Erythroblast (primary cell): Measurements from ENCODE around the gene FADS6.

Experiments
- GATA1 ChIP-seq: IDR thresholded peaks from 2 replicates; pipeline ENCODE4 v1.6.1; 2011; ENCODE audit warnings: low read depth, mild to moderate bottlenecking, control low read depth, low read length, moderate library complexity
- POLR2A ChIP-seq: IDR thresholded peaks from 2 replicates; pipeline ENCODE4 v1.6.1; 2011; ENCODE audit warnings: mild to moderate bottlenecking, low read length

DNA sequence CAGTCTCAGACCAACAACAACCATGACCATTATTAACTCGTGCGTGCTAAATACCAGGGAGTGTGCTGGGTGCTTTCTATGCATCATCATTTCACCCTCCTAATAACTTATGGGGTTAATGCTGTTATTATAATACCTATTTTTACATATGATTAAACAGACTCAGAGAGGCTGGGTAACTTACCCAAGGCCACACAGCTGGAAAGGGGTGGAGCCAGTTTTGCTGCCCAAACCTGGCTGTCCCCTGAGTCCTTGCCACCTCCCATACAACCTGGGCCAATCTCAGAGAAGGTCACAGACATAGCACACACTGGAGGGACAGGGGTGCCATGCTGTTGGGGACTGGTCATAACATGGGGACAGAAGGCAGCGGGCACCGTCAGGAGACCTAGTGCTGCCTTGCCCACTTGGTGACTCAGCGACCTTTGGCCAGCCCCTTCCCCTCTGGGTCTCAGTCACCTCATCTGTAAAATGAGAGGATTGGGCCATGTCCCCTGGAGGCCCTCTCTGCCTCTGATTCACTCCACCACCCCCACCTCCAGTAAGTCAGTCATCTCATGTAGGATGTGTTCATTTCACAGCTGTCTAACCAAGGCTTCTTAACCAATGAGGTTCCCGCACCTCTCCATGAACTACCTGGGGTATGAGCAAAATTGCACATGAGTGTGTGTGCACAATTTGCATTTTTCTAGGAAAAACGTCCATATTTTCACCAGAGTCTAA, 11.4 kb upstream of the FADS6 start:
- no peak for TF ChIP-seq POLR2A
- TF ChIP-seq GATA1, result no peak
